HG02852 (cell line): ENCODE results near the gene IL3RA.
A peak's percentile ranks its signal among the peaks of the same experiment; 100 is the strongest.
"Not testable (repeated sequence)": the region's sequence is repeated elsewhere in the genome, so short reads cannot be mapped to it uniquely, and the experiment has no call there.

Experiments
- ATAC-seq: cut with Tn5 transposase; IDR thresholded peaks from one replicate; pipeline ENCODE4 v1.9.1; 2021; ENCODE audit warnings: mild to moderate bottlenecking, moderate library complexity; ENCODE audit not compliant: unreplicated experiment

Gene IL3RA

DNA sequence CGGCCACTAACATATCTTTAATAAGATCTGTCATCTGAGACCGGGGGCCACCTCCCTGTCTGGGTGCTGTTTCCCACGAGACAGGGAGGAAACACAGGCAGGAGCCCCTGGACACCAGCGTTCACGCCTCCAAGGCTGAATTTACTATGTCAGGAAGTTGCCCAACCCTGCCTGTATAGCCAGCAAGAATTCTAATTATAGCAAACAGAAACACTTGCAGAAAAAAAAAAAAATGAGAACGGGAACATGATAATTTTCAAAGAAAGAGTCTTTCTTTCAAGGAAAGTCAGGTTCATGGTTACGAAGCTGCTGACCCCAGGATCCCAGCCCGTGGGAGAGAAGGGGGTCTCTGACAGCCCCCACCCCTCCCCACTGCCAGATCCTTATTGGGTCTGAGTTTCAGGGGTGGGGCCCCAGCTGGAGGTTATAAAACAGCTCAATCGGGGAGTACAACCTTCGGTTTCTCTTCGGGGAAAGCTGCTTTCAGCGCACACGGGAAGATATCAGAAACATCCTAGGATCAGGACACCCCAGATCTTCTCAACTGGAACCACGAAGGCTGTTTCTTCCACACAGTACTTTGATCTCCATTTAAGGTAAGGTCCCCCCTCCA lies at the start of gene IL3RA:
TSS of gene IL3RA (plus strand) at position 455 of the 613 bp plus-strand sequence. CDS start 4,981 bp downstream, outside the sequence.
- ATAC-seq = peak; percentile 69

DNA sequence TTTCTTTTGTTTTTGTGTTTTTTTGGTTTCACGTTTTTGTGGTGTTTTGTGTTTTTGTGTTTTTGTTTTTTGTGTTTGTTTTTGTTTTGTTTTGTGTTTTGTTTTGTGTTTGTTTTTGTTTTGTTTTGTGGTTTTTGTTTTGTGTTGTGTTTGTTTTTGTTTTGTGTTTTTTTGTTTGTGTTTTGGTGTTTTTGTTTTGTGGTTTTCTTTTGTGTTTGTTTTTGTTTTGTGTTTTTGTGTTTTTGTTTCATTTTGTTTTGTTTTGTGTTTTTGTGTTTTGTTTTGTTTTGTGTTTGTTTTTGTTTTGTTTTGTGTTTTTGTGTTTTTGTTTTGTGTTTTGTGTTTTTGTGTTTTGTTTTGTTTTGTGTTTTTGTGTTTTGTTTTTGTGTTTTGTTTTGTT lies 47.0 kb upstream of the IL3RA start:
- ATAC-seq = no peak

- ATAC-seq = no peak
These were observed 45.4 kb upstream of the IL3RA start for GRCh38 chrX:1291110-1291740.

- no peak for ATAC-seq
These were observed 43.9 kb upstream of the IL3RA start for GRCh38 chrX:1292575-1293290.

GRCh38 chrX:1294301-1295067 lies 42.1 kb upstream of the IL3RA start:
- no peak for ATAC-seq

- no peak for ATAC-seq
These were observed 41.0 kb upstream of the IL3RA start for GRCh38 chrX:1295550-1295949.

DNA sequence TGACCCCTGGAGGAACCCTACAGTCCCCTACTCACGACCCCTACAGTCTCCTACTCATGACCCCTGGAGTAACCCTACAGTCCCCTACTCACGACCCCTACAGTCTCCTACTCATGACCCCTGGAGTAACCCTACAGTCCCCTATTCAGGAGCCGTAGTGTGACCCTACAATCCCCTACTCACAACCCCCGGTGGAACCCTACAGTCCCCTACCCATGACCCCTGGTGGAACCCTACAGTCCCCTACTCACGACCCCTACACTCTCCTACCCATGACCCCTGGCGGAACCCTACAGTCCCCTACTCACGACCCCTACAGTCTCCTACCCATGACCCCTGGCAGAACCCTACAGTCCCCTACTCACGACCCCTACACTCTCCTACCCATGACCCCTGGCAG lies 39.0 kb upstream of the IL3RA start:
- ATAC-seq = not testable (repeated sequence)

- ATAC-seq = no peak
These were observed 36.1 kb upstream of the IL3RA start for GRCh38 chrX:1300449-1300848.

- ATAC-seq = no peak
These were observed 31.2 kb upstream of the IL3RA start for GRCh38 chrX:1305411-1305810.

- ATAC-seq = no peak
These were observed 29.5 kb upstream of the IL3RA start for GRCh38 chrX:1306909-1307625.

DNA sequence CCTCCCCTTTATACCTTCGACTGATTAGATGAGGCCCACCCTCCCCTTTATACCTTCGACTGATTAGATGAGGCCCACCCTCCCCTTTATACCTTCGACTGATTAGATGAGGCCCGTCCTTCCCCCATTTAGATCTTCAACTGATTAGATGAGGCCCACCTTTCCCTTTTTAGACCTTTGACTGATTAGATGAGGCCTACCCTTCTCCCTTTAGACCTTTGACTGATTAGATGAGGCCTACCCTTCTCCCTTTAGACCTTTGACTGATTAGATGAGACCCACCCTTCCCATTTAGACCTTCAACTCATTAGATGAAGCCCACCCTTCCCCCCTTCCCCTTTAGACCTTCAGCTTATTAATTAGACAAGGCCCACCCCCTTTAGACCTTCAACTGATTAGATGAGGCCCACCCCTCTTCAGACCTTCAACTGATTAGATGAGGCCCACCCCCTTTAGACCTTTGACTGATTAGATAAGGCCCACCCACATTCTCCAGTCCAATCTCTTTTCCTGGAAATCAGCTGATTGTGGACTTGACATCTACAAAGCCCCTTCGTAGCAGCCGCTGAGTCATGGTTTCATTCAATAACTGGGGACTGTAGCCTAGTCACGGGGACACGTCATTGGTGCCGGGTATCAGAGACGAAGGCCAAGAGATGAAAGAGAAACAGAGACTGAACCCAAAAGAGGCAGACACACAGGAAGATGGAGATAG lies 28.8 kb upstream of the IL3RA start:
- no peak for ATAC-seq

GRCh38 chrX:1308476-1308875 lies 28.1 kb upstream of the IL3RA start:
- no peak for ATAC-seq

DNA sequence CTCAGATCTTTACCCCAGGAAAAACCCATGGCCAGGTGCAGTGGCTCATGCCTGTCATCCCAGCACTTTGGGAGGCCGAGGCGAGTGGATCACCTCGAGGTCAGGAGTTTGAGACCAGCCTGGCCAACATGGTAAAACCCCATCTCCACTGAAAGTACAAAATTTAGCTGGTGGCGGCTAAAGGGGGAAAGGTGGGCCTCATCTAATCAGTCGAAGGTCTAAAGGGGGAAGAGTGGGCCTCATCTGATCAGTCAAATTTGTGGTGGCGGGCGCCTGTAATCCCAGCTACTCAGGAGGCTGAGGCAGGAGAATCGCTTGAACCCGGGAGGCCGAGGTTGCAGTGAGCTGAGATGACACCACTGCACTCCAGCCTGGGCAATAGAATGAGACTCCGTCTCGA lies 27.7 kb upstream of the IL3RA start:
- ATAC-seq = not testable (repeated sequence)

GRCh38 chrX:1313788-1314187 lies 22.8 kb upstream of the IL3RA start:
- ATAC-seq = no peak

DNA sequence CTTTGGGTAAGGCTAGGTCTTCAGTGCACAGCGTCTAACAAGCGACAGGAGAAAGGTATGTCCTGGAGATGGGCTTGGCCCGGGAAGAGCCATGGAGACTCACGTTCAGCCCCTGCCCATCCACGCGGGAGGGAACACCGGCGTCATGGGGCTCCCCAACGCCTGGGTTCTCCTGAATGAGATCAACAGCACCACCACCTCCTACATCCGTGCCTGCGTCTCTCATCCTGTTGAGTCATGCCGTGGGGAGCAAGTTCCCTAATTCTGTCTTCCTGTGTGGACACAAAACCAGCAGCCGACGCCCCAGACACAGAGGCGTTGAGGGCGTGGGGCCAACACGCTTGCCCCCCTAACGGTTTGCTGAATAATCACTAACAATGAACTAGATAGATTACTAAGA lies 20.1 kb upstream of the IL3RA start:
- ATAC-seq = no peak

DNA sequence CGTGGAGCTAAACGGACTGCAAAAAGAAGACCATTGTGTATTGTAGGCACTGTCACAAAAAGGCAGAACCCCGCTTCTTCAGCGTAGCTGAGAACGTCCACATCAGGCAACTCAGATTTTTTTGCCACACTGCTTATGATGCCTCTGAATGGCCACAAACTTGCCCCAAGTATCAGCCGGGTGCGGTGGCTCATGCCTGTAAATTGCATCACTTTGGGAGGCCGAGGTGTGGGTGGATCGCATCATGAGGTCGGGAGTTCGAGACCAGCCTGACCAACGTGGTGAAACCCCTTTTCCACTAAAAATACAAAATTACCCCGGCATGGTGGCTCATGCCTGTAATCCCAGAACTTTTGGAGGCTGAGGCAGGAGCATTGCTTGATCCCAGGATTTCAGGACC lies 14.9 kb upstream of the IL3RA start:
- no peak for ATAC-seq

- ATAC-seq = no peak
These were observed 14.2 kb upstream of the IL3RA start for GRCh38 chrX:1322393-1322792.

GRCh38 chrX:1323315-1323714 lies 13.3 kb upstream of the IL3RA start:
- ATAC-seq = no peak

DNA sequence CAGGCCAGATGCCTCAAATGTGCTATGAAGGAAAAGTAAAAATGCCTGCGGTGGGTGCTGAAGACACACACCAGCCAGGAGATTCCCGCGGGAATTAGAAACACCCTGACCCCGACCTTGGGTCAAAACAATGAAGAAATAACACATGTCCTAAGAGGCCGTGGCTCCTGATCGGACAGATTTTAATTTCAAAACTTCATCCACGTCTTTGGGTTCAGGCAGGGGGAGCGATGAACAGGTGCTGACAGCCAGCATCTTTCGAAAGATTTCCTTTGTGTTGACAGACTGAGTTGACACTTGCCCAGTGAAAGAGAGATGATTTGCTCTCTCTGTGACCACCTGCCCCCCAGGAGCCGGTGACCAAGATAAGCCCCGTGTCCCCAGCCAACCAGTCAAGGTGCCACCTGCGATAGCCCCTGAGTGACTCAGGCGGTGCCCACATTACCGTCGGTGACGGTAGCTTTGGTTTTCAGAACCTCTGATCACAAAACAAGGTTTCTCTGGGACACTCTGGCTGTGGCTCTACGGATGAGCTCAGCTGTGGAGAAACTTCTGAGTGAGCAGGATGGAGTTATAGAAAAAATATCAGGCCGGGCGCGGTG lies 11.0 kb upstream of the IL3RA start:
- ATAC-seq = no peak
